Measurements from ENCODE around the gene SERGEF. TPM values are rescaled to one million over a fixed set of nuclear protein-coding genes. Genes with fewer than 3 reads are reported as not detected.
A peak's percentile ranks its signal among the peaks of the same experiment; 100 is the strongest.
"Not testable (repeated sequence)": the region's sequence is repeated elsewhere in the genome, so short reads cannot be mapped to it uniquely, and the experiment has no call there.

The SERGEF gene
- polyA plus RNA-seq, 1 donor, result 11.9 TPM

DNA sequence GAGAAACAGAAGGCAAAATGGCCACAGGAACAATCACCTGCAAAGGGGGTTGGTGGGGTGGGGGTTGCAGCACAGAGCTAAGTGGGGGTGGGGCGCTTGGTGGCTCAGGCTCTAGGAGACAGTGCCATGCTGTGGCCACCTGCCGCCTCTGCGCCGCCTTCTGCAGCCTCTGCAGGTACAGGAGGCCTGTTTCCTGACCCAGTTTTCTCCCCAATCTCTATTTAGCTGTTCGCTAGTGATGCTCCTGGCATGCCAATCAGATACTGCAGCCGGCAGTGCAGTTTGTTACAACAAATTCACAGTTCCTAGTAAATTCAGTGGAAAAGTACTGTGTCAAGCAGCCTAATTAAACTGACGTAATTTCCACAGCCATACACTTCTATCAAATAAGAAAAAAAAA, 106.4 kb downstream of the SERGEF start:
- DNase-seq, result no peak

DNA sequence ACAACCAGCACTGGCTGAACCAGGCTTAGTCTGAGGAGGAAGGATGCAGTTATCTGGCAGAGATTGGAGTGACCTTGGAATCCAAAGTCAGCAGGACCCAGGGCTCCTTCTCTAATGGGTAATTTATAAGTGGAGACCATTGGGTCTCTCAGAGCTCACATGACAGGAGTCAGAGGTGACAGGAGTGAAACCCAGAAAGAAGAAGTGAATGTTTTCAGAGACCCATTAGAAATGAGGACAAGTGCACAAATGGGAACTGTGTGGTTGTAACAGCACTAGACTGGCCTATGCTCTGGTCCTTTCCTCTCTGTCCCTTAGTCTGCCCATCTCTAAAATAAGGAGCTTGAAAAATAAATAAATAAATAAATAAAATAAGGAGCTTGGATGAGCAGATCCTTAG, 107.4 kb downstream of the SERGEF start:
- no peak for DNase-seq

DNA sequence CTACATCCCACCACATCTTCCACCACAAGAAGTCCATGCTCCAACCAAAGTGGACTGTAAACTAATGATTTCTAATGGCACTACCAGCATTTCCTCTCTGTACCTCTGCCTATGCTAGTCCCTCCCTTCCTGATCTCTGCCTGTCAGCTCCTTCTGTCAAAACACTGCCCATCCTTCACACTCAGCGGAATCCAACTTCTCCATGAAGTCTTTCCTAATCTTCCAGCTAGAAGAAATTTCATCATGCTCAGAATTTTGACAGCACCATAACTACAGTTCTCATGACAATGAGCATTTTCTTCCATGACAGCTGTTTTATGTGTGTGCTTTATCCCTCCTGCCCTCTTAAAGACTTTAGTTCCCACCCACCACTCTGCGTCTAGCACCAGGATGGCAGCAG, 111.4 kb downstream of the SERGEF start:
- DNase-seq, result no peak

DNA sequence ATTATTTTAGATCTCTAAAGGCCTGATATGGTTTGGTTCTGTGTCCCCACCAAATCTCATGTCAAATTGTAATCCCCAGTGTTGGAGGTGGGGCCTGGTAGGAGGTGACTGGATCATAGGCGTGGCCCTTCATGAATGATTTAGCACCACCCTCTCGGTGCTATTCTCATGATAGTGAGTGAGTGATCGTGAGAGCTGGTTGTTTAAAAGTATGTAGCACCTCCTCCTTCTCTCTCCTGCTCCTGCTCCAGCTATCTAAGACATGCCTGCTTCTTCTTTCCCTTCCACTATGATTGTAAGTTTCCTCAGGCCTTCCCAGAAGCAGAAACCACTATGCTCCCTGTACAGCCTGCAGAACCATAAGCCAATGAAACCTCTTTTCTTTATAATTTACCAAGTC, 114.1 kb downstream of the SERGEF start:
- no peak for DNase-seq

DNA sequence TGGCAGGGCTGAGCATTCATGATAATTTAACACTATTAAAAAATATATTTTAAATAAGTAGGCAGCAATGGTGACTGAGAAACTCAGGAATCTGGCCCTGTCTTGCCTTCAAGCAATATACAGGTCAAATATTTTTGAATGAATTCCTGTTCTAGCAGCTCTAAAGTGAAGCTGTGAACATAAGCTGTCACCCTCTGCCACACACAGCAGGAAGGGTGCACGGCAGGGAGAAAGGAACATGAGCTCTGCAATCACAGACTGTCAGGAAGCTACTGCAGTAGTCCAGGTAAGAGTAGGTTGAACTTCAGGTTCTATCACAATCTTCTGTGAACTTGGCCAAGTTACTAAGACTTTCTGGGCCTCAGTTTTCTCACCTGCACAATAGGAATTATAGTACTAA, 114.8 kb downstream of the SERGEF start:
- DNase-seq, result no peak

DNA sequence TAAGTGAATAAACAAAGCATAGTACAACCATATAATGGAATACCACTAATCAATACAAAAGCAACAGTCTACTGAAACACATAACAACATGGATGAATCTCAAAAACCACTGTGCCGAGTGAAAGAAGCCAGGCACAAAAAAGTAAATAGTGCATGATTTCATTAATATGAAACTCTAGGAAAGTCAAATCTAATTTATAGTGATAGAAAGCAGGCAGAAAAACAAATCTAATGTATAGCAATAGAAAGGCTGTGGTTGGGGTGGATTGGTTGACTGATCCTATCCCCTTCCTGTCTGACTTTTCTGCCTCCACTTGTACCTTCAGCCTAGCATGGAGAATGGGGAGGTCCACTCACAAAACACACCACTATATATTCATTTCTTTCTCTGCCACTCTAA, 115.4 kb downstream of the SERGEF start:
- no peak for DNase-seq

- not testable (repeated sequence) for DNase-seq
These were observed 116.2 kb downstream of the SERGEF start for GRCh38 chr11:17896496-17897151.

DNA sequence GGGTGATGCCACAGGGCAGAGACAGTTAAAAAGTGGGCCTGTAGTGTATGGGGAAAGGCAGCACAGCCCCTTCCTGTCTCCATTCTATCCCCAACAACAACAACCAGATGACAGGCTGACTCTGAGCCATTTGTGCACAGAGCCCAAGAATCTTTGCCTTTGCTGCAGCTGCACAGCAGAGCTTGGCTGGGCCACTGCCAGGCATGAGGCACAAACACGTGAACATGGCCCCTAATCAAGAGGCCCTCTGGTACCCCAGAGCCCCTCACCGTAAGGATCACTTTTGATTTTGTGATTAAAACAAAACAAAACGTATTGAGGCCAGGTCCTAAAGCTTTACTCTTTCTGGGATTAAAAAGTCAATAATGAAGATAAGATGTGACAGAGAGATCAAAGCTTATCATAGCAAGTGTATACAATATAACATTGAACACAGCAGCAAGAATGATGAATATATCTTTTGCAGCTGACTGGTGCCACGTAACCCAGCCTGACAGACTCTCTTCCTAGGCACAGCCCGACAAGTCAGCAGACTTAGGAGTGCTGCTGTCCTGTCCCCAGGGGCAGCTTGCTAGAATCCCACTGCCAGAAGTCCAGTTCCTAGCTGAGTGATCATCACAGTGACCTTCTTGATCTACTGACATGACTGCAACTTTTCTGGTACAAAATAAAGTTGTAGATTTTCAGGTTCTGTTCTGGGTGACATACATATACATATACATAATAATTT, 117.8 kb downstream of the SERGEF start:
- peak; percentile 26 for DNase-seq

DNA sequence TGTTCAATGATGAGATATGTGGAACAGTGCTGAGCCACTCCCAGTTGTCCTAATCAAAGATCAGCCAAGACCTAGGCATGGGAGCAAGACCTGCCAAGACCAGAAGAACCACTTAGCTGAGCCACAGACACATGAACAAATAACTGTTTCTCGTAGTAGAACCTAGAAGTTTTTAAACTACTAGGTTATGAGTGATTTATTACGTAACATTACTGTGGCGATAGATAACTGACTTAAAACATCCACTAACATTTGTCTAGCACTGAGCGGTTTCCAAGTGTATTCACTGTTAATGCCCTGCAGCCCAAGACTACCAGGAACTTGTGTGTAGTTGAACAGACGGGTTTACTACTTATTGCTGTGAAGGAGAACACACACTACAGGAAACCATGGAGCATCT, 120.4 kb downstream of the SERGEF start:
- DNase-seq, result no peak

- no peak for DNase-seq
These were observed 122.5 kb downstream of the SERGEF start for GRCh38 chr11:17890325-17890724.

DNA sequence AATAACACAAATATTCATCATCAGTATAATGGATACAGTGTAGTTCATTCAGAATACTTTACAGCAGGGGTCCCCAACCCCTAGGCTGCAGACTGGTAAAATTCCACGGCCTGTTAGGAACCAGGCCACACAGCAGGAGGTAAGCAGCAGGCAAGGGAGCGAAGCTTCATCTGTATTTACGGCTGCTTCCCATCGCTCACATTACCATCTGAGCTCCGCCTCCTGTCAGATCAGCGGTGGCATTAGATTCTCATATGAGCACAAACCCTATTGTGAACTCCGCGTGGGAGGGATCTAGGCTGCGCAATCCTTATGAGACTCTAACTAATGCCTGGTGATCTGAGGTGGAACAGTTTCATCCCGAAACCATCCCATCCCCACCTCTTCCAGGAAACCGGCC, 125.1 kb downstream of the SERGEF start:
- no peak for DNase-seq

DNA sequence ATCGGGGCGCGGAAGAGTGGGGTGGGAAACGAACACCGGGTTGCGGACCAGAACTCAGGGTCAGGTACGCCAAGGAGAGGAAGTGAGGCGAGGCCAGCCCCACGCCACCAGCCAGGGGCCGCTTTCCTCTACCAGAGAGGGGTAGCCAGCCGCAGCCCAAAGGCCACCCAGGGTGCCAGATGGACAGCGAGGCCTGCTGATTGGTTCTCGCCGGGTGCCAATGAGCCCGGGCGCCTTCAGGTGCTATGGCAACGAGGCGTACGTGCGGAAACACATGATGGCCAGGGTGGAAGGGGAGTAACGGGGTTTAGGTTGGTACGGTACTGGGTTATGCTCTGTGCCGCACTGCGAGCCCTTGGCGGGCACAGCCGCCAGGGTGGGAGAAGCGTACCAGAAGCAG, 128.9 kb downstream of the SERGEF start:
- DNase-seq, result no peak

GRCh38 chr11:17883057-17883456, 129.8 kb downstream of the SERGEF start:
- DNase-seq, result no peak

- no peak for DNase-seq
These were observed 134.1 kb downstream of the SERGEF start for GRCh38 chr11:17878743-17879142.

DNA sequence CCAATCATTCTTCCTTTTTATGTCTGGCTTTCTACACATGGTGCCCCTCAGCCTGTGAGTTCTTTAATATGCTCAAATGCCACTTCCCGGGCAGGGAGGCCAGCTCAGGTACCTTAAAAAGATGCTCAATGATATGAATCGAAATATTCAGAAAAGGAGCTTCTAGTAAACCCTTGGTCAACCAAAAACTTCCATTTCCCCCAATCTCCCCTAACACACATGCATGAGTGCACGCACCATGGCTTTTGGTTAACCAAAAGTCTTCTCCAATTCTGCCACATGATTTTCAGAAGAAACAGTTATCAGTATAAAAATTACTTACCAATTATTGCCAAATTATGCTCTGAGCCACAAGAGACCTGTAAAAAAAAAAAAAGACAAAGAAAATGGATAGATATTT, 135.0 kb downstream of the SERGEF start:
- no peak for DNase-seq

DNA sequence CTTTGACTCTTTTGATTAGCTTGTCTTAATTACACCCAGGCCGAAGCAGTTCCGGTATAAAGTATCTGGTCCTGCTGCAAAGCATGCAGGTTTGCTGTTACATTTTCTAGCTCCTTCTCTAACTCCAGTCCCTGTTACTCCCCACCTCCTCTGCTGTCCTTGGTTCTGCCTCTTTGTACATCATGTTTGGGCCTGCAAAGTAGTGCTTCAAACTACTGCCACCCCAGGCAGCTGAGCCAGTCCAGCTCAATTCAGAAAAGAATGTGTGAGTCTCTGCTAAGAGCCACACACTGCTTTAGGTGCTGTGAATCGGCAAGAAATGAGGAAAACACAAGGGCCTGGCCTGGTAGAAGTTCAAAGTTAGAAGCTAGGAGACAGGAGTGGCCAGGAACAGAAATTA, 136.0 kb downstream of the SERGEF start:
- DNase-seq, result no peak

GRCh38 chr11:17875891-17876290, 137.0 kb downstream of the SERGEF start:
- DNase-seq, result no peak

DNA sequence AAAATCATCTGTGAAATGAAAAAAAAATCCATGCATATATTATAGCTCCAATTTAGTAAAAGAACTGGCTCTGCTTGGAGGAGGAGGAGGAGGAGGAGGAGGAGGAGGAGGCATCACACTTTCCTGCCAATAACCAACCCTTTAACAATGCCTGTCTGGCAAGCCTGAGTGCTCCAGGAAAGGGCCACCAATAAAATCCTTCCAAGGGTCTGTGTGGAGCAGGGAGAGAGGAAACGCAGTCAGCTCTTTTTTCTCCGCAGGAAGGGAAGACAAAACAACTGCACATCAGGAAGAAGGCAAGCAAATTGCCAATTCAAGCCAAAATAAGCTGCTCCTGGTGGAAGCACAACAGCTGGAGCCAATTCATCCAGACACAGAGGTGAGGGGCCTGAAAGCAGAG, 139.3 kb downstream of the SERGEF start:
- DNase-seq, result no peak

- not testable (repeated sequence) for DNase-seq
These were observed 144.4 kb downstream of the SERGEF start for GRCh38 chr11:17868398-17868797.

DNA sequence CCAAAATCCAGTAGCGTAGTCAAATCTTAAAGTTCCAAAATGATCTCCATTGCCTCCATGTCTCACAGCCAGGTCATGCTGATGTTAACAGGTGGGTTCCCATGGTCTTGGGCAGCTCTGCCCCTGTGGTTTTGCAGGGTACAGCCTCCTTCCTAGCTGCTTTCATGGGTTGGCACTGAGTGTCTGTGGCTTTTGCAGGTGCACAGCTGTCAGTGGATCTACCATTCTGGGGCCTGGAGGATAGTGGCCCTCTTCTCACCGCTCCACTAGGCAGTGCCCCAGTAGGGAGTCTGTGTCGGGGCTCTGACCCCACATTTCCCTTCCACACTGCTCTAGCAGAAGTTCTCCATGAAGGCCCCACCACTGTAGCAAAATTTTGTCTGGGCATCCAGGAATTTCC, 145.5 kb downstream of the SERGEF start:
- no peak for DNase-seq

DNA sequence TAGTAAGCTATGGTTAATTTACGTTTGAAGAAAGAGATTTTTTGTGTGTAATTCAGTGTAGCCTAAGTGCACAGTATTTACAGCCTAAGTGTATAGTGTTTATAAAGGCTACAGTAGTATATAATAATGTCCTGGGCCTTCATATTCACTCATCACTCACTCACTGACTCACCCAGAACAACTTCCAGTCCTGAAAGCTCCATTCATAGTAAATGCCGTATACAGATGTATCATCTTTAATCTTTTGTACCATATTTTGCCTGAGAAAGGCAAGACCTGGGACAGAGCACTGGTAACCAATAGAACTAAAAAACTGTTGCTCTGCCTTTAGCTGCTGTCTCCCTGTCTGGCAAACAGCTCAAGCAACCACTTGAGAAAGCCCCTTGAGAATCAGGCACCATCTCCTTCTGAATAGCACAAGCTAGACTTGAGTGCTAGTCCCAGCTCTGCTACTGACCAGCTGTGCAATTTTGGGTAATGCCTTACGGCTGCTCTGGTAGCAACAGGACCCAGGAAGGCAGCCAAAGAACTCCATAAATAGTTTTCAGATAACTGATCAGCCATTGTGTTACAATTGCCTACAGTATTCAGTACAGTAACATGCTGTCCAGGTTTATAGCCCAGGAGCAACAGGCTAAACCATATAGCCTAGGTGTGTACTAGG, 146.9 kb downstream of the SERGEF start:
- DNase-seq, result no peak

GRCh38 chr11:17864478-17864941, 148.3 kb downstream of the SERGEF start:
- DNase-seq, result no peak

DNA sequence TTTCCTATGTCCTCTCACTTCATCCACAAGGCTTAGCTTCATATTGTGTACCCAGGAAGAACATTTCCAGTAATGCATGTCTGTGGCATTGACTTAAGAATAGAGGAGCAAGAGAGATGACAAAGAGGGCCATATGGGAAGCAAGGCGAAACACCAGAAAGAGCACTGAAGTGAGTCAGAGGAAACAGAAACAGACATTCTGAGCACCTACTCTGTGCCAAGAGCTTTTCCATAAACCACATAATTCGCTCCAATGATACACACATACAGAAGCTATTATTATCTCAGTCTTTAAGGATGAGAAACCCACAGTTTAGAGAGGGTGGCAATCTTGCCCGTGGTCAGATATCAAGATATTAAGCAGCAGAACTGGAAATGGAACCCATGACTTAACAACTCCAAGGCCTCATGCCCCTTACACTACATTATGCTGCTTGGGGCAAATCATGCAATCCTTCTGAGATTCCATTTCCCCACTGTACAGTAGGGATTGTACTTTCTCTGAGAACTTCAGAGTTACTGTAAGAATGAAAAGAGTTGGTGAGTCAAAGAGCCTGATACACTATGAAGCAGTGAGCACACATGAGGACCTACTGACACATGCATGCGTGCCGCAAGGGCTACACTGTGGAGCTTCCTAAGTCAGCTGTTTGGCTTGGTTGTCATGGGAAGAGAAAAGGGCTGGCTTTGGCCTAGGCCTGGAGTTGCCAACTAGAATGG, 151.7 kb downstream of the SERGEF start:
- DNase-seq, result no peak

Data from hindlimb muscle (tissue), 1 donor.